CD4-positive, alpha-beta T cell treated with Interleukin-21 for 1 hour (primary cell): ENCODE data around the gene TC2N.
"Not testable (repeated sequence)": the region's sequence is repeated elsewhere in the genome, so short reads cannot be mapped to it uniquely, and the experiment has no call there.

ENCODE experiments used
- DNase-seq: peaks from one replicate; pipeline ENCODE4 v3.0.0-alpha.2; 2020

Gene TC2N

GRCh38 chr14:91751719-91752118 lies 115.6 kb downstream of the TC2N start:
- no peak for DNase-seq

GRCh38 chr14:91750634-91751198 lies 116.6 kb downstream of the TC2N start:
- DNase-seq = no peak

DNA sequence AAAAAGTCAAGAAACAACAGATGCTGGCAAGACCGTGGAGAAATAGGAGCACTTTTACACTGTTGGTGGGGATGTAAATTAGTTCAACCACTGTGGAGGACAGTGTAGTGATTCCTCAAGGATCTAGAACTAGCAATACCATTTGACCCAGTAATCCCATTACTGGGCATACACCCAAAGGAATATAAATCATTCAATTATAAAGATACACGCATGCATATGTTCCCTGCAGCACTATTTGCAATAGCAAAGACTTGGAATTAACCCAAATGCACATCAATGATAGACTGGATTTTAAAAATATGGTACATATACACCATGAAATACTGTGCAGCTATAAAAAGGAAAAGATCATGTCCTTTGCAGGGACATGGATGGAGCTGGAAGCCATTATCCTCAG lies 117.5 kb downstream of the TC2N start:
- DNase-seq = no peak

- no peak for DNase-seq
These were observed 119.3 kb downstream of the TC2N start for GRCh38 chr14:91748049-91748448.

DNA sequence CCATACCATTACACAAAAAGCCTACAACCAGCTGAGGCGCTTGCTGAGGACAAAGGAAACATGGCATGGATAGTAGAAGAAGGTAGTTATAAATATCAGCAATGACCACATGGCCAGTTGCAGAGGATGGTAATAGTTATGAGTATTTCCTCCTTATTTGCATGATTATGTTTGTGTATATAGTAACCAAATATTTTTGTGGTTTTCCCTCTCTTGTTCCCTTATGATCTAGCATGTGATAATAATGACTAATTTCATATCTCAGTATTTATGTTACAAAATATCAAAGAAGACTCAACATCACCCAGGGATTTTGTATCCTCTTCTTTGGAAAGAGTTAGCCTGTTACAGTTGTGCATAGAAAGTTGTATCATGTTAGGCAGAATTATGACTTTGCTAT lies 122.0 kb downstream of the TC2N start:
- no peak for DNase-seq

- DNase-seq = no peak
These were observed 123.3 kb downstream of the TC2N start for GRCh38 chr14:91744068-91744480.

DNA sequence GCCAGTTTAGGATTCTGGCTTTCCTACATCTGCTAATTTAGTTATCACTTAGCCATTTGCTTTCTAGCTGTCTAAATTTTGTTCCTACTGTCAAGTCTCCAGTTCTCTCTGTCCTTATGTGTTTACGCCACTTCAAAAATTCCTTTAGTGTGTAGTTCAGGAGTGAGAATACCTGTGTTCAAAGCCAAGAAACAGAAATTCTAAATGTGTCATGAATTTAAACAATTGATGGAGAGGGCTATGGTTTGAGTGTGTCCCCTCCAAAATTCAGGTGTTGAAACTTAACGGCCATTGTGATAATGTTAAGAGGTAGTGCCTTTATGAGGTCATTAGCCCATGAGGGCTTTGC lies 124.1 kb downstream of the TC2N start:
- DNase-seq = no peak

- no peak for DNase-seq
These were observed 124.6 kb downstream of the TC2N start for GRCh38 chr14:91742621-91743304.

- not testable (repeated sequence) for DNase-seq
These were observed 127.5 kb downstream of the TC2N start for GRCh38 chr14:91739867-91740266.

DNA sequence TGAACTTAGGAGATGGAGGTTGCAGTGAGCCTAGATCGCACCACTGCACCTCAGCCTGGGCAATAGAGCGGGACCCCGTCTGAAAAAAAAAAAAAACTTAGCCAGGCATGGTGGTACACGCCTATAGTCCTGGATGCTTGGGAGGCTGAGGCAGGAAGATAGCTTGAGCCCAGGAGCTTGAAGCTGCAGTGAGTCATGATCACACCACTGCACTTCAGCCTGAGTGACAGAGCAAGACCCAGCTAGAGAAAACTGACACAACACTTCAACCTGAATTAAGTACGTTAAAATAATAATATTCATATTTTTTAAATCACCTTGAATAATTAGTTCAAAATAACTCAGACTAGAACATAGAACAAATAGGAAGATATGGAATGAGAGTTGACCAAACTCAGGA lies 129.7 kb downstream of the TC2N start:
- no peak for DNase-seq

GRCh38 chr14:91732859-91733477 lies 134.4 kb downstream of the TC2N start:
- DNase-seq = no peak

DNA sequence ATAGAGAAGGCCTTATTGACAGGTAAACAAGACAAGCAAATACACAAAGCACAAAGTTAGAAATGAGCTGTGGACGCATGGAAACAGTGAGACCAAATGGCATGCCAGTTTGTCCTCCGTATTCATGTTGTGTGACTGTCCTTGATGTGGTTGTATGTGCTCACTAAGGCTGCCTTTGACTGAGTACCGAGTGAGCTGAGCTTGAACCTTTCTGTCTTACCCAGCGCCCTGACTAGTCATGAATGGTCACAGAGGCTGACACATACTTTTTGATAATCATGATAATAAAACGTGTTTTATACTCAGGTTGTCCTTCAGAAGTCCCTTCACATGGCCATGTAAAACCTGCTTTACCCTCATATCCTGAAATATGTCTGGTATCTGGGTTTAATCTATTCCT lies 134.9 kb downstream of the TC2N start:
- DNase-seq = no peak

GRCh38 chr14:91731986-91732385 lies 135.3 kb downstream of the TC2N start, which contains the start of gene CATSPERB:
Gene CATSPERB (minus strand): TSS chr14:91732086. CDS start chr14:91729479, 2,607 bp downstream.
- no peak for DNase-seq

DNA sequence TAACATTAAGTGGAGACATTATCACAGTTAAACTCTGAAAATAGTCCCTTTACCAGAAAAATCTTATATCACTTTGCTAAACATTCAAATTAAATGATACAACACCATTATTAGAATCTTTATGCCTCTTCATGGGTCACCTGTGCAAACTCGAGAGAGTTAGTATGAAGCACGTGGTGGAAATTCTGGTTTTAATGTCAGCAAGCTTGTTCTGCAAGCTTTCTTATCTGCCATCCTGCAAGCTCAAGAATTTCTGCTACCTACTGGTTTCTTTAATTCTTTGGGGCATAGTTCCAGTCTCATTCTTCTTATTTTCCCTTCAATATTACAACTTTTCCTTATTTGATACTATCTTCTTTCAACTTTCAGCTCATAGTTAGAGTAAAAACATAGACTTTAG lies 136.3 kb downstream of the TC2N start:
- DNase-seq = no peak

GRCh38 chr14:91729756-91730155 lies 137.6 kb downstream of the TC2N start:
- DNase-seq = no peak
